GM12878 (cell line): ENCODE measurements around the gene CYTH2. TPM values are rescaled to one million over a fixed set of nuclear protein-coding genes. Genes with fewer than 3 reads are reported as not detected.
A peak's percentile ranks its signal among the peaks of the same experiment; 100 is the strongest.

Experiments used
- ASH2L ChIP-seq: fragments of 300-600, 200-600 bp; sonication (generic); IDR thresholded peaks from 2 replicates; pipeline ENCODE4 v1.6.1; 2017; ENCODE audit warnings: low read depth, mild to moderate bottlenecking, borderline replicate concordance
- ATF7 ChIP-seq: fragments of 450-650 bp; IDR thresholded peaks from 2 replicates; pipeline ENCODE4 v1.6.1; 2016; ENCODE audit warnings: low read depth, mild to moderate bottlenecking
- BCL11A ChIP-seq: IDR thresholded peaks from 2 replicates; pipeline ENCODE4 v1.6.1; 2011; ENCODE audit warnings: low read depth, low read length
- CBX3 ChIP-seq: fragments of 200-600 bp; sonication (generic); IDR thresholded peaks from 2 replicates; pipeline ENCODE4 v1.6.1; 2016; ENCODE audit warnings: low read depth, borderline replicate concordance
- DPF2 ChIP-seq: fragments of 450-650 bp; IDR thresholded peaks from 2 replicates; pipeline ENCODE4 v1.6.1; 2017; ENCODE audit warnings: mild to moderate bottlenecking
- E2F8 ChIP-seq: fragments of 450-650 bp; IDR thresholded peaks from 2 replicates; pipeline ENCODE4 v1.6.1; 2018; ENCODE audit warnings: mild to moderate bottlenecking, low read depth, moderate library complexity; ENCODE audit not compliant: partially characterized antibody
- ELK1 ChIP-seq: IDR thresholded peaks from 2 replicates; pipeline ENCODE4 v1.6.1; 2012; ENCODE audit warnings: low read depth, low read length, improper control_type of control experiment
- FOS ChIP-seq: IDR thresholded peaks from 3 replicates; pipeline ENCODE4 v1.6.1; 2011; ENCODE audit warnings: borderline replicate concordance; ENCODE audit not compliant: insufficient read length; ENCODE audit errors: extremely low read depth
- FOXK2 ChIP-seq: fragments of 450-650 bp; IDR thresholded peaks from 2 replicates; pipeline ENCODE4 v1.6.1; 2017; ENCODE audit warnings: mild to moderate bottlenecking, moderate library complexity
- KDM1A ChIP-seq: fragments of 200-600 bp; sonication (generic); IDR thresholded peaks from 2 replicates; pipeline ENCODE4 v1.6.1; 2016; ENCODE audit warnings: borderline replicate concordance
- NFIC ChIP-seq: IDR thresholded peaks from 2 replicates; pipeline ENCODE4 v1.6.1; 2012; ENCODE audit warnings: low read depth, mild to moderate bottlenecking, inconsistent platforms, low read length, moderate library complexity
- NFXL1 ChIP-seq: fragments of 450-650 bp; IDR thresholded peaks from 2 replicates; pipeline ENCODE4 v1.6.1; 2017; ENCODE audit warnings: antibody characterized with exemption, mild to moderate bottlenecking, borderline replicate concordance
- NFYB ChIP-seq: IDR thresholded peaks from 2 replicates; pipeline ENCODE4 v1.6.1; 2011; ENCODE audit warnings: low read depth, mild to moderate bottlenecking, low read length, improper control_type of control experiment, moderate library complexity; ENCODE audit not compliant: insufficient read depth
- NRF1 ChIP-seq: conservative IDR thresholded peaks from 2 replicates; pipeline ENCODE4 v1.6.1; 2011; ENCODE audit warnings: mild to moderate bottlenecking, low read depth, low read length, improper control_type of control experiment
- PKNOX1 ChIP-seq: fragments of 450-650 bp; IDR thresholded peaks from 2 replicates; pipeline ENCODE4 v1.6.1; 2016; ENCODE audit warnings: mild to moderate bottlenecking
- RAD51 ChIP-seq: fragments of 450-650 bp; IDR thresholded peaks from 2 replicates; pipeline ENCODE4 v1.6.1; 2016; ENCODE audit warnings: moderate library complexity, mild to moderate bottlenecking, inconsistent platforms
- RB1 ChIP-seq: fragments of 450-650 bp; formaldehyde crosslinking; IDR thresholded peaks from 2 replicates; pipeline ENCODE4 v1.6.1; 2017; ENCODE audit warnings: mild to moderate bottlenecking, borderline replicate concordance
- RUNX3 ChIP-seq: IDR thresholded peaks from 2 replicates; pipeline ENCODE4 v1.6.1; 2012; ENCODE audit warnings: low read length, inconsistent platforms
- SMAD1 ChIP-seq: fragments of 450-650 bp; IDR thresholded peaks from 2 replicates; pipeline ENCODE4 v1.6.1; 2018; ENCODE audit warnings: mild to moderate bottlenecking, low read depth; ENCODE audit not compliant: partially characterized antibody
- SUPT20H ChIP-seq: IDR thresholded peaks from 2 replicates; pipeline ENCODE4 v1.6.1; 2011; ENCODE audit warnings: low read depth, mild to moderate bottlenecking, low read length, moderate library complexity, borderline replicate concordance; ENCODE audit not compliant: control insufficient read depth
- USF2 ChIP-seq: IDR thresholded peaks from 2 replicates; pipeline ENCODE4 v1.6.1; 2011; ENCODE audit warnings: low read depth, low read length, improper control_type of control experiment, borderline replicate concordance
- ZBTB33 ChIP-seq: fragments of 450-650 bp; IDR thresholded peaks from 2 replicates; pipeline ENCODE4 v1.6.1; 2017; ENCODE audit warnings: mild to moderate bottlenecking
- ZNF622 ChIP-seq: fragments of 450-650 bp; IDR thresholded peaks from 2 replicates; pipeline ENCODE4 v1.6.1; 2017; ENCODE audit warnings: mild to moderate bottlenecking, inconsistent platforms
- polyA plus RNA-seq, 11 experiments: library from polyadenylated mRNA; depleted of rRNA in 4 of 11; unstranded in 6 of 11; stranded (reverse) in 5 of 11; fragments of >200 nt; fragmentation: Nextera tagmentation in 4 of 11; fragmentation: Illumina TruSeq in 1 of 11; extraction: Ambion mirVana in 4 of 11; extraction: Trizol in 1 of 11; gene quantifications; 1 replicate in 1 of 11; 2 replicates in 10 of 11; pipeline versions ENCODE4 v1.2.1 to v1.2.3, GENCODE V29; 2011 to 2016; ENCODE audit warnings: inconsistent platforms in 2 of 11, missing spikeins in 2 of 11, low read depth in 1 of 11
- total RNA-seq, 4 experiments: library from RNA; depleted of rRNA in 3 of 4; stranded (reverse); fragments of >200 nt in 3 of 4; fragmentation: Illumina TruSeq in 1 of 4; extraction: Trizol in 1 of 4; gene quantifications; 2 replicates each; pipeline versions ENCODE4 v1.2.1 to v1.2.3, GENCODE V29; 2013 to 2021

CYTH2 gene
- total and polyA plus RNA-seq, 10 of the 15 experiments (the other 5 are each of a cell fraction or from before 2014, with no cell fraction given) = 1.3 to 31.9 (median 22.2) TPM

- TF ChIP-seq USF2 = peak; percentile 47; the same call in 1 of the 2 replicates
- TF ChIP-seq RB1 = no peak
- TF ChIP-seq ATF7 = no peak
- TF ChIP-seq PKNOX1 = 0 out of 2 replicates have a peak, but pooled peaks have one; percentile 38
- no peak for TF ChIP-seq NRF1
- TF ChIP-seq ELK1 = no peak
- no peak for TF ChIP-seq DPF2
- no peak for TF ChIP-seq FOXK2
- TF ChIP-seq KDM1A = no peak
- TF ChIP-seq ZNF622 = no peak
- no peak for TF ChIP-seq RUNX3
- TF ChIP-seq E2F8 = no peak
- no peak for TF ChIP-seq NFXL1
- TF ChIP-seq ZBTB33 = no peak
- no peak for TF ChIP-seq SMAD1
- no peak for TF ChIP-seq FOS
- no peak for TF ChIP-seq NFYB
- no peak for TF ChIP-seq NFIC
- peak; percentile 98 for TF ChIP-seq RAD51
- no peak for TF ChIP-seq ASH2L
- TF ChIP-seq BCL11A = no peak
- TF ChIP-seq CBX3 = no peak
- no peak for TF ChIP-seq SUPT20H
These were observed 32.6 kb downstream of the CYTH2 start (continued) for GRCh38 chr19:48501494-48502349.
